ENCODE data around the gene SLC10A2. TPM values are rescaled to one million over a fixed set of nuclear protein-coding genes. Genes with fewer than 3 reads are reported as not detected.

The SLC10A2 gene
- total RNA-seq, 1 experiment from 2014 or later = not detected

DNA sequence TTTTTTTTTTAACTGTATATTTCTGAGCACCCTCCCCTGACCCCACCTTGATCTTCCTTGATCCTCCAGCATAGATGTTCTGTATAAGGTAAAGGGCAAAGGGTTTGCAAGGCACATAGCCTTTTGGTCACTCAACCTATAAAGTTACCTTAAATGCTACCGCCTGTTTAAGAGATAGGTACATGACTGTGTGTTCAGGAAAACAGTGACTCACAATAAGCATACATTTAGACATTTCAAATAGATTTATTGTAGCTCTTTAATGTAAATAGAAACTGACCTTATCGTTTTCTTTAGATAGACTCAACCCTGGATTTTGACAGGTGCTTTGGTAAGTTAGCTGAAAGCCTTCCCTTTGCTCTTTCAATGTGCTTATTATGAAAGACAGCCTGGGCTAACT is 15.2 kb upstream of the SLC10A2 start:
- no peak overlapping the region for H3K27ac Mint-ChIP-seq (ENCODE audit: unreplicated experiment)
- BruUV-seq (replicated peaks) = no TSS peak

DNA sequence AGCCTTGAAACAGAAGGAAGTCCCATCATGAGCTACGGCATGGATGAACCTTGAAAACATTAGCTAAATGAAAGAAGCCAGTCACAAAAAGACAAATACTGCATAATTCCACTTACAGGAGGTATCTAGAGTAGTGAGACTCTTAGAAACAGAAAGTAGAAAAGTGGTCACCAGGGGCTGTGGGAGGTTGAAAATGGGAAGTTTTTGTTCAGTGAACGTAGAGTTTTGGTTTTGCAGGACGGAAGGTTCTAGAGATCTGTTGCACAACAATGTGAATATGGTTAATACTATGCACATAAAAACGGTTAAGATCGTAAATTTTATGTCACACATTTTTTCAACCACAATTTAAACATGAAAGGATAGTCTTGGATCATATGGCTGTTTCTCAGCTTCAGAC is 11.9 kb upstream of the SLC10A2 start:
- no peak overlapping the region for H3K4me3 Mint-ChIP-seq (ENCODE audit: low read depth, unreplicated experiment)
- CTCF ChIA-PET = no interaction called here
- no peaks in the 10 kb centered on the region for H3K36me3 Mint-ChIP-seq (ENCODE audit: insufficient read depth, unreplicated experiment)
- no peaks in the 10 kb centered on the region for H3K27me3 Mint-ChIP-seq (ENCODE audit: unreplicated experiment)
- no peak overlapping the region for H3K27ac Mint-ChIP-seq (ENCODE audit: unreplicated experiment)
- intact Hi-C loops (cut with micrococcal nuclease; ENCODE audit: unreplicated experiment) = no loop called here
- TF ChIP-seq, protein P1, sequence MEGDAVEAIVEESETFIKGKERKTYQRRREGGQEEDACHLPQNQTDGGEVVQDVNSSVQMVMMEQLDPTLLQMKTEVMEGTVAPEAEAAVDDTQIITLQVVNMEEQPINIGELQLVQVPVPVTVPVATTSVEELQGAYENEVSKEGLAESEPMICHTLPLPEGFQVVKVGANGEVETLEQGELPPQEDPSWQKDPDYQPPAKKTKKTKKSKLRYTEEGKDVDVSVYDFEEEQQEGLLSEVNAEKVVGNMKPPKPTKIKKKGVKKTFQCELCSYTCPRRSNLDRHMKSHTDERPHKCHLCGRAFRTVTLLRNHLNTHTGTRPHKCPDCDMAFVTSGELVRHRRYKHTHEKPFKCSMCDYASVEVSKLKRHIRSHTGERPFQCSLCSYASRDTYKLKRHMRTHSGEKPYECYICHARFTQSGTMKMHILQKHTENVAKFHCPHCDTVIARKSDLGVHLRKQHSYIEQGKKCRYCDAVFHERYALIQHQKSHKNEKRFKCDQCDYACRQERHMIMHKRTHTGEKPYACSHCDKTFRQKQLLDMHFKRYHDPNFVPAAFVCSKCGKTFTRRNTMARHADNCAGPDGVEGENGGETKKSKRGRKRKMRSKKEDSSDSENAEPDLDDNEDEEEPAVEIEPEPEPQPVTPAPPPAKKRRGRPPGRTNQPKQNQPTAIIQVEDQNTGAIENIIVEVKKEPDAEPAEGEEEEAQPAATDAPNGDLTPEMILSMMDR (IDR thresholded peaks at IDR 0.05; ENCODE audit: unreplicated experiment) = no peak
- H3K4me1 Mint-ChIP-seq (ENCODE audit: low read depth, unreplicated experiment) = no peaks in the 10 kb centered on the region
- H3K9me3 Mint-ChIP-seq (ENCODE audit: low read depth, unreplicated experiment) = no peaks in the 10 kb centered on the region
- DNase-seq = no peak
- BruUV-seq (replicated peaks) = no TSS peak

More for the DNA sequence above, 15.2 kb upstream of the SLC10A2 start:
- CTCF ChIA-PET = no interaction called here
- no peak for DNase-seq
- Mint-ChIP-seq H3K4me3 (ENCODE audit: low read depth, unreplicated experiment) (no peak overlapping the region), H3K4me1 (ENCODE audit: low read depth, unreplicated experiment) (no peaks in the 10 kb centered on the region), H3K27me3 (ENCODE audit: unreplicated experiment) (no peaks in the 10 kb centered on the region), H3K9me3 (ENCODE audit: low read depth, unreplicated experiment) (no peaks in the 10 kb centered on the region), H3K36me3 (ENCODE audit: insufficient read depth, unreplicated experiment) (no peaks in the 10 kb centered on the region)
- TF ChIP-seq, protein P1 (IDR thresholded peaks at IDR 0.05; ENCODE audit: unreplicated experiment) = no peak
- intact Hi-C loops (cut with micrococcal nuclease; ENCODE audit: unreplicated experiment) = no loop called here

DNA sequence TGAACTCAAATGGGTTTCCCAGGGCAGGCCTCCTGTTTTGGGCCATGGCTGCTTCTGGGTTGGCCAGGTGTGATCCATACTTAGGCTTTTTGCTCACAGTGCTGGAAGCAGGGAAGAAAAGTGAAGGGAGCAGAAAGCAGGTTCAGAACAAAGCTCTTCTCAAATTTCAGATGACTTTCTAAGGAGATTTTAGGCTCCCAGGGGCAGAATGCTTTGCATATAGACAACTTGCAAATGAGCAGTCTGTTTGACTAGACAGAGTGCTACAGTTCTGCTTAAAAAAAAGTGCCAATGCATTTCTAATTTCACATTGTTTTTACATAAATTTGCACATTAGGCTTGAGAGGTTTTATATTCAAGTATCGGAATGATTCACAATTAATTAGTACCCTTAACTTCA is 2.6 kb upstream of the SLC10A2 start:
- CTCF ChIA-PET = no interaction called here
- intact Hi-C loops (cut with micrococcal nuclease; ENCODE audit: unreplicated experiment) = no loop called here
- H3K4me3 Mint-ChIP-seq (ENCODE audit: low read depth, unreplicated experiment) = no peak overlapping the region
- H3K9me3 Mint-ChIP-seq (ENCODE audit: low read depth, unreplicated experiment) = no peaks in the 10 kb centered on the region
- BruUV-seq (replicated peaks) = no TSS peak
- TF ChIP-seq, protein P1 (IDR thresholded peaks at IDR 0.05; ENCODE audit: unreplicated experiment) = no peak
- no peak overlapping the region for H3K27ac Mint-ChIP-seq (ENCODE audit: unreplicated experiment)
- H3K27me3 Mint-ChIP-seq (ENCODE audit: unreplicated experiment) = no peaks in the 10 kb centered on the region
- H3K36me3 Mint-ChIP-seq (ENCODE audit: insufficient read depth, unreplicated experiment) = no peaks in the 10 kb centered on the region
- H3K4me1 Mint-ChIP-seq (ENCODE audit: low read depth, unreplicated experiment) = no peaks in the 10 kb centered on the region
- DNase-seq = no peak

DNA sequence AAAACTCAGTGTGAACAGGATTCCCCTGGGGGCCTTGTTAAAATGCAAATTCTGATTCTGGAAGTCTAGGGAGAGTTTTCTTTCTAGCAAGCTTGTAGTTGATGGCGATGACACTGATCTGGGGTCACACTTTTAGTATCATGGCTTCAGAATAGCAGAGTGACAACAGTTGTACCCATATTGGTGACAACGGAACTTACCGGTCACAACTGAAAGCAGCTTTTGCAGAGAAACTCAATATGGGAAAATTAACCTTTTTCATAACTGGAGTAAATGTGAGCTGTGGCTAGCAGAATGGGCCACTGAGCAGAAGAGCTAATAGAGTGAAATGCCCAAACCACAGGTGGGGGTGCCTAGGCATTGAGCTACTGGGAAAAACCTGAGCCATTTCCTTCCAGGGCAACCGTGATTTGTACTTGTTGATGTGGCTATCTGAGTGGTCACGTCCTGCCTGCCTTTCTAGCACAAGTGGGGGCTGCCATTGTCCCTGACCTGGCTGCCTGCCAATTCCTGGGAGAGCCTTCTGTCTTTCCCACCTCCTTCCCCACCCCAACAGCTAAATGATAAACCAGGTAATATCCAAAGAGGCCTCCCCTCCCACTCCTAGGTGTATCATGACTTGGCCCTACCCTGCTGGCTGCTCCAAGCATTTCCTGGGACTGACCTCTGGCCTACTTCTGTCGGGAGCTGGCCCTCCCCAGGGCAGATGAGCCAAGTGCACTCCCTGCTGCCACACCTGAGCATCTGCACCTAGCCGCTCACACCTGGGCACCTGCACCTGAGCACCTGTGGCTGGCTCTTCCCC is 1.7 kb upstream of the SLC10A2 start:
- Mint-ChIP-seq H3K27me3 (ENCODE audit: unreplicated experiment) (no peaks in the 10 kb centered on the region), H3K36me3 (ENCODE audit: insufficient read depth, unreplicated experiment) (no peaks in the 10 kb centered on the region), H3K4me3 (ENCODE audit: low read depth, unreplicated experiment) (no peak overlapping the region), H3K9me3 (ENCODE audit: low read depth, unreplicated experiment) (no peaks in the 10 kb centered on the region), H3K4me1 (ENCODE audit: low read depth, unreplicated experiment) (no peaks in the 10 kb centered on the region), H3K27ac (ENCODE audit: unreplicated experiment) (no peak overlapping the region)
- BruUV-seq (replicated peaks) = no TSS peak
- no peak for DNase-seq
- intact Hi-C loops (cut with micrococcal nuclease; ENCODE audit: unreplicated experiment) = loop anchor here (2.0 kb wide), 1 partner anchor 63 kb away; no protein-coding TSS in a partner anchor
- TF ChIP-seq, protein P1 (IDR thresholded peaks at IDR 0.05; ENCODE audit: unreplicated experiment) = no peak
- CTCF ChIA-PET = no interaction called here
